ENCODE results near the gene NCOR1. TPM values are rescaled to one million over a fixed set of nuclear protein-coding genes. Genes with fewer than 3 reads are reported as not detected.

NCOR1 gene
- total and polyA plus RNA-seq, 2 experiments from 2014 or later: 102 to 132 TPM

DNA sequence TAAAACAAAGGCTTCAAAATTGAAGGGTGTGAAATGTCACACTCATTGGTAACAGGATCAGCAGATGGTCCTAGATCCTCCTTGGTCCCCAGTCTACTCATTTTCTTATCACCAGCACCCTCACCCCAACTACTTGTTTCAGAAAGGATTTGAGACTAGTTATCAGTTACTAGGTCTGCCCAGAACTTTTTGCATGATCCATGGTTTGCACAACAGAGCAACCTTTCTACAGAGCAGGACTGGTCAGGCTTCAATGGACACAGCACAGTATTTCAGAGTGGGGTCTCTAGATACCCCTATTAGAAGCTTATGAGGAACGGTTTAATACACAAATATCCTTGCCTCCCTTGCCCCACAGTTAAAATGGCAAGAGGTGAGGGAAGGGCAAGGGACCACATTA is 190.1 kb downstream of the NCOR1 start:
- Histone ChIP-seq H3K4me1 (ENCODE audit: insufficient read depth) (no peaks in the 10 kb centered on the region), H2AFZ (no peak overlapping the region), H3K9me2 (ENCODE audit: insufficient read depth) (no peaks in the 10 kb centered on the region), H3K36me3 (ENCODE audit: insufficient read depth) (peaks cover 55% of the 10 kb centered on the region), H3K79me2 (replicated peaks; ENCODE audit: insufficient read depth) (peaks cover 28% of the 10 kb centered on the region), H3K4me2 (no peak overlapping the region), H3K4me3 (no peak overlapping the region), H4K20me1 (replicated peaks; ENCODE audit: insufficient read depth) (peaks cover 22% of the 10 kb centered on the region), H3K27me3 (ENCODE audit: insufficient read depth) (no peaks in the 10 kb centered on the region), H3F3A (replicated peaks; ENCODE audit: low read depth) (no peaks in the 10 kb centered on the region), H3K27ac (ENCODE audit: low read depth) (no peak overlapping the region)
- no peaks in the 10 kb centered on the region for H3K9me3 Mint-ChIP-seq
- H3K4me1 Mint-ChIP-seq: peaks cover 4% of the 10 kb centered on the region; the same call in 1 of the 3 replicates
- TF ChIP-seq EZH2 (IDR thresholded peaks at IDR 0.05; ENCODE audit: low read depth, unreplicated experiment) (no peak), STAT1 (IDR thresholded peaks at IDR 0.05; ENCODE audit: unreplicated experiment) (no peak), EZH2phosphoT487 (IDR thresholded peaks at IDR 0.05; ENCODE audit: unreplicated experiment) (no peak), JUNB (IDR thresholded peaks at IDR 0.05; ENCODE audit: unreplicated experiment) (no peak), NANOG (IDR thresholded peaks at IDR 0.05; ENCODE audit: borderline replicate concordance) (no peak), ZNF114 (CRISPR knock-in tag; IDR thresholded peaks at IDR 0.05) (no peak), POLR2AphosphoS5 (IDR thresholded peaks at IDR 0.05; ENCODE audit: low read depth) (no peak), CREB1 (CRISPR knock-in tag; IDR thresholded peaks at IDR 0.05; ENCODE audit: low read depth) (no peak), ZNF331 (CRISPR knock-in tag; IDR thresholded peaks at IDR 0.05; ENCODE audit: low read depth) (no peak)
- TF ChIP-seq, protein P1, sequence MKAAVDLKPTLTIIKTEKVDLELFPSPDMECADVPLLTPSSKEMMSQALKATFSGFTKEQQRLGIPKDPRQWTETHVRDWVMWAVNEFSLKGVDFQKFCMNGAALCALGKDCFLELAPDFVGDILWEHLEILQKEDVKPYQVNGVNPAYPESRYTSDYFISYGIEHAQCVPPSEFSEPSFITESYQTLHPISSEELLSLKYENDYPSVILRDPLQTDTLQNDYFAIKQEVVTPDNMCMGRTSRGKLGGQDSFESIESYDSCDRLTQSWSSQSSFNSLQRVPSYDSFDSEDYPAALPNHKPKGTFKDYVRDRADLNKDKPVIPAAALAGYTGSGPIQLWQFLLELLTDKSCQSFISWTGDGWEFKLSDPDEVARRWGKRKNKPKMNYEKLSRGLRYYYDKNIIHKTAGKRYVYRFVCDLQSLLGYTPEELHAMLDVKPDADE (IDR thresholded peaks at IDR 0.05): no peak
- TF ChIP-seq, protein P2, sequence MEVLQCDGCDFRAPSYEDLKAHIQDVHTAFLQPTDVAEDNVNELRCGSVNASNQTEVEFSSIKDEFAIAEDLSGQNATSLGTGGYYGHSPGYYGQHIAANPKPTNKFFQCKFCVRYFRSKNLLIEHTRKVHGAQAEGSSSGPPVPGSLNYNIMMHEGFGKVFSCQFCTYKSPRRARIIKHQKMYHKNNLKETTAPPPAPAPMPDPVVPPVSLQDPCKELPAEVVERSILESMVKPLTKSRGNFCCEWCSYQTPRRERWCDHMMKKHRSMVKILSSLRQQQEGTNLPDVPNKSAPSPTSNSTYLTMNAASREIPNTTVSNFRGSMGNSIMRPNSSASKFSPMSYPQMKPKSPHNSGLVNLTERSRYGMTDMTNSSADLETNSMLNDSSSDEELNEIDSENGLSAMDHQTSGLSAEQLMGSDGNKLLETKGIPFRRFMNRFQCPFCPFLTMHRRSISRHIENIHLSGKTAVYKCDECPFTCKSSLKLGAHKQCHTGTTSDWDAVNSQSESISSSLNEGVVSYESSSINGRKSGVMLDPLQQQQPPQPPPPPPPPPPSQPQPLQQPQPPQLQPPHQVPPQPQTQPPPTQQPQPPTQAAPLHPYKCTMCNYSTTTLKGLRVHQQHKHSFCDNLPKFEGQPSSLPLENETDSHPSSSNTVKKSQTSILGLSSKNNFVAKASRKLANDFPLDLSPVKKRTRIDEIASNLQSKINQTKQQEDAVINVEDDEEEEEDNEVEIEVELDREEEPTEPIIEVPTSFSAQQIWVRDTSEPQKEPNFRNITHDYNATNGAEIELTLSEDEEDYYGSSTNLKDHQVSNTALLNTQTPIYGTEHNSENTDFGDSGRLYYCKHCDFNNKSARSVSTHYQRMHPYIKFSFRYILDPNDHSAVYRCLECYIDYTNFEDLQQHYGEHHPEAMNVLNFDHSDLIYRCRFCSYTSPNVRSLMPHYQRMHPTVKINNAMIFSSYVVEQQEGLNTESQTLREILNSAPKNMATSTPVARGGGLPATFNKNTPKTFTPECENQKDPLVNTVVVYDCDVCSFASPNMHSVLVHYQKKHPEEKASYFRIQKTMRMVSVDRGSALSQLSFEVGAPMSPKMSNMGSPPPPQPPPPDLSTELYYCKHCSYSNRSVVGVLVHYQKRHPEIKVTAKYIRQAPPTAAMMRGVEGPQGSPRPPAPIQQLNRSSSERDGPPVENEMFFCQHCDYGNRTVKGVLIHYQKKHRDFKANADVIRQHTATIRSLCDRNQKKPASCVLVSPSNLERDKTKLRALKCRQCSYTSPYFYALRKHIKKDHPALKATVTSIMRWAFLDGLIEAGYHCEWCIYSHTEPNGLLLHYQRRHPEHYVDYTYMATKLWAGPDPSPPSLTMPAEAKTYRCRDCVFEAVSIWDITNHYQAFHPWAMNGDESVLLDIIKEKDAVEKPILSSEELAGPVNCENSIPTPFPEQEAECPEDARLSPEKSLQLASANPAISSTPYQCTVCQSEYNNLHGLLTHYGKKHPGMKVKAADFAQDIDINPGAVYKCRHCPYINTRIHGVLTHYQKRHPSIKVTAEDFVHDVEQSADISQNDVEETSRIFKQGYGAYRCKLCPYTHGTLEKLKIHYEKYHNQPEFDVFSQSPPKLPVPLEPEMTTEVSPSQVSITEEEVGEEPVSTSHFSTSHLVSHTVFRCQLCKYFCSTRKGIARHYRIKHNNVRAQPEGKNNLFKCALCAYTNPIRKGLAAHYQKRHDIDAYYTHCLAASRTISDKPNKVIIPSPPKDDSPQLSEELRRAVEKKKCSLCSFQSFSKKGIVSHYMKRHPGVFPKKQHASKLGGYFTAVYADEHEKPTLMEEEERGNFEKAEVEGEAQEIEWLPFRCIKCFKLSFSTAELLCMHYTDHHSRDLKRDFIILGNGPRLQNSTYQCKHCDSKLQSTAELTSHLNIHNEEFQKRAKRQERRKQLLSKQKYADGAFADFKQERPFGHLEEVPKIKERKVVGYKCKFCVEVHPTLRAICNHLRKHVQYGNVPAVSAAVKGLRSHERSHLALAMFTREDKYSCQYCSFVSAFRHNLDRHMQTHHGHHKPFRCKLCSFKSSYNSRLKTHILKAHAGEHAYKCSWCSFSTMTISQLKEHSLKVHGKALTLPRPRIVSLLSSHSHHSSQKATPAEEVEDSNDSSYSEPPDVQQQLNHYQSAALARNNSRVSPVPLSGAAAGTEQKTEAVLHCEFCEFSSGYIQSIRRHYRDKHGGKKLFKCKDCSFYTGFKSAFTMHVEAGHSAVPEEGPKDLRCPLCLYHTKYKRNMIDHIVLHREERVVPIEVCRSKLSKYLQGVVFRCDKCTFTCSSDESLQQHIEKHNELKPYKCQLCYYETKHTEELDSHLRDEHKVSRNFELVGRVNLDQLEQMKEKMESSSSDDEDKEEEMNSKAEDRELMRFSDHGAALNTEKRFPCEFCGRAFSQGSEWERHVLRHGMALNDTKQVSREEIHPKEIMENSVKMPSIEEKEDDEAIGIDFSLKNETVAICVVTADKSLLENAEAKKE (CRISPR knock-in tag; IDR thresholded peaks at IDR 0.05): no peak
- TF ChIP-seq, protein P3, sequence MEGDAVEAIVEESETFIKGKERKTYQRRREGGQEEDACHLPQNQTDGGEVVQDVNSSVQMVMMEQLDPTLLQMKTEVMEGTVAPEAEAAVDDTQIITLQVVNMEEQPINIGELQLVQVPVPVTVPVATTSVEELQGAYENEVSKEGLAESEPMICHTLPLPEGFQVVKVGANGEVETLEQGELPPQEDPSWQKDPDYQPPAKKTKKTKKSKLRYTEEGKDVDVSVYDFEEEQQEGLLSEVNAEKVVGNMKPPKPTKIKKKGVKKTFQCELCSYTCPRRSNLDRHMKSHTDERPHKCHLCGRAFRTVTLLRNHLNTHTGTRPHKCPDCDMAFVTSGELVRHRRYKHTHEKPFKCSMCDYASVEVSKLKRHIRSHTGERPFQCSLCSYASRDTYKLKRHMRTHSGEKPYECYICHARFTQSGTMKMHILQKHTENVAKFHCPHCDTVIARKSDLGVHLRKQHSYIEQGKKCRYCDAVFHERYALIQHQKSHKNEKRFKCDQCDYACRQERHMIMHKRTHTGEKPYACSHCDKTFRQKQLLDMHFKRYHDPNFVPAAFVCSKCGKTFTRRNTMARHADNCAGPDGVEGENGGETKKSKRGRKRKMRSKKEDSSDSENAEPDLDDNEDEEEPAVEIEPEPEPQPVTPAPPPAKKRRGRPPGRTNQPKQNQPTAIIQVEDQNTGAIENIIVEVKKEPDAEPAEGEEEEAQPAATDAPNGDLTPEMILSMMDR (conservative IDR thresholded peaks at IDR 0.05; ENCODE audit: low read depth in 2 of 2): no peak
- TF ChIP-seq, protein P4, sequence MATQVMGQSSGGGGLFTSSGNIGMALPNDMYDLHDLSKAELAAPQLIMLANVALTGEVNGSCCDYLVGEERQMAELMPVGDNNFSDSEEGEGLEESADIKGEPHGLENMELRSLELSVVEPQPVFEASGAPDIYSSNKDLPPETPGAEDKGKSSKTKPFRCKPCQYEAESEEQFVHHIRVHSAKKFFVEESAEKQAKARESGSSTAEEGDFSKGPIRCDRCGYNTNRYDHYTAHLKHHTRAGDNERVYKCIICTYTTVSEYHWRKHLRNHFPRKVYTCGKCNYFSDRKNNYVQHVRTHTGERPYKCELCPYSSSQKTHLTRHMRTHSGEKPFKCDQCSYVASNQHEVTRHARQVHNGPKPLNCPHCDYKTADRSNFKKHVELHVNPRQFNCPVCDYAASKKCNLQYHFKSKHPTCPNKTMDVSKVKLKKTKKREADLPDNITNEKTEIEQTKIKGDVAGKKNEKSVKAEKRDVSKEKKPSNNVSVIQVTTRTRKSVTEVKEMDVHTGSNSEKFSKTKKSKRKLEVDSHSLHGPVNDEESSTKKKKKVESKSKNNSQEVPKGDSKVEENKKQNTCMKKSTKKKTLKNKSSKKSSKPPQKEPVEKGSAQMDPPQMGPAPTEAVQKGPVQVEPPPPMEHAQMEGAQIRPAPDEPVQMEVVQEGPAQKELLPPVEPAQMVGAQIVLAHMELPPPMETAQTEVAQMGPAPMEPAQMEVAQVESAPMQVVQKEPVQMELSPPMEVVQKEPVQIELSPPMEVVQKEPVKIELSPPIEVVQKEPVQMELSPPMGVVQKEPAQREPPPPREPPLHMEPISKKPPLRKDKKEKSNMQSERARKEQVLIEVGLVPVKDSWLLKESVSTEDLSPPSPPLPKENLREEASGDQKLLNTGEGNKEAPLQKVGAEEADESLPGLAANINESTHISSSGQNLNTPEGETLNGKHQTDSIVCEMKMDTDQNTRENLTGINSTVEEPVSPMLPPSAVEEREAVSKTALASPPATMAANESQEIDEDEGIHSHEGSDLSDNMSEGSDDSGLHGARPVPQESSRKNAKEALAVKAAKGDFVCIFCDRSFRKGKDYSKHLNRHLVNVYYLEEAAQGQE (IDR thresholded peaks at IDR 0.05; ENCODE audit: unreplicated experiment): no peak
- no peak overlapping the region for H3K4me3 Mint-ChIP-seq
- peaks cover 9% of the 10 kb centered on the region for H3K27me3 Mint-ChIP-seq (ENCODE audit: insufficient read depth, low read depth, poor library complexity)
- ATAC-seq (no peak), DNase-seq (ENCODE audit: low spot score) (no peak)
- peaks cover 89% of the 10 kb centered on the region for H3K36me3 Mint-ChIP-seq (ENCODE audit: low read depth)
- no peak overlapping the region for H3K27ac Mint-ChIP-seq

All from GM23338 (cell line).